Posterior vena cava (tissue), 2 donors: ENCODE results near the gene GYG1. TPM values are rescaled to one million over a fixed set of nuclear protein-coding genes. Genes with fewer than 3 reads are reported as not detected.
A peak's percentile ranks its signal among the peaks of the same experiment; 100 is the strongest.

Source experiments
- DNase-seq: peaks from one replicate; pipeline ENCODE4 v3.0.0-alpha.2; 2020; ENCODE audit warnings: low spot score
- intact Hi-C, 2 donors: fragments of 100-400 bp; cut with DNase I; formaldehyde crosslinking; loops; one replicate each; pipeline versions ENCODE4 v1.14.1 to v1.14.2; 2022 to 2023
- long read RNA-seq, 2 donors: library from polyadenylated mRNA; unstranded; transcript quantifications; one replicate each; pipeline ENCODE4 v2.0.0, GENCODE V29; 2020 to 2021
- total RNA-seq, 2 donors: library from RNA; stranded (reverse); fragmentation: NEBNext Ultra II Directional; extraction: Animal tissue kit (Norgen Biotek cat#: 25700); gene quantifications; one replicate each; pipeline ENCODE4 v1.2.1, GENCODE V29; 2021
- donor health status: DM: yes; HTN: yes; CAD: no.
- donor health status: DM: yes; HTN: yes; CAD: no.

GYG1 gene
- 100 to 1,000 TPM in 1 of 2 donors, 10 to 100 TPM in 1; 70.5 to 106 TPM for total RNA-seq
- long read RNA-seq, donor 1, transcript GYG1-201 (7 exons, 1,890 nt): major isoform, 31 of 39 reads
- long read RNA-seq, donor 1, partial matches to known transcripts: 3 of 39 reads
- long read RNA-seq, donor 1, other reads (novel, unspliced or antisense): 4 of 39 reads
- long read RNA-seq, donor 2, transcript GYG1-210 (6 exons, 1,563 nt): minor isoform, 6 of 364 reads
- long read RNA-seq, donor 2, transcript GYG1-201 (7 exons, 1,890 nt): major isoform, 309 of 364 reads
- long read RNA-seq, donor 2, partial matches to known transcripts: 21 of 364 reads
- long read RNA-seq, donor 2, other reads (novel, unspliced or antisense): 28 of 364 reads

DNA sequence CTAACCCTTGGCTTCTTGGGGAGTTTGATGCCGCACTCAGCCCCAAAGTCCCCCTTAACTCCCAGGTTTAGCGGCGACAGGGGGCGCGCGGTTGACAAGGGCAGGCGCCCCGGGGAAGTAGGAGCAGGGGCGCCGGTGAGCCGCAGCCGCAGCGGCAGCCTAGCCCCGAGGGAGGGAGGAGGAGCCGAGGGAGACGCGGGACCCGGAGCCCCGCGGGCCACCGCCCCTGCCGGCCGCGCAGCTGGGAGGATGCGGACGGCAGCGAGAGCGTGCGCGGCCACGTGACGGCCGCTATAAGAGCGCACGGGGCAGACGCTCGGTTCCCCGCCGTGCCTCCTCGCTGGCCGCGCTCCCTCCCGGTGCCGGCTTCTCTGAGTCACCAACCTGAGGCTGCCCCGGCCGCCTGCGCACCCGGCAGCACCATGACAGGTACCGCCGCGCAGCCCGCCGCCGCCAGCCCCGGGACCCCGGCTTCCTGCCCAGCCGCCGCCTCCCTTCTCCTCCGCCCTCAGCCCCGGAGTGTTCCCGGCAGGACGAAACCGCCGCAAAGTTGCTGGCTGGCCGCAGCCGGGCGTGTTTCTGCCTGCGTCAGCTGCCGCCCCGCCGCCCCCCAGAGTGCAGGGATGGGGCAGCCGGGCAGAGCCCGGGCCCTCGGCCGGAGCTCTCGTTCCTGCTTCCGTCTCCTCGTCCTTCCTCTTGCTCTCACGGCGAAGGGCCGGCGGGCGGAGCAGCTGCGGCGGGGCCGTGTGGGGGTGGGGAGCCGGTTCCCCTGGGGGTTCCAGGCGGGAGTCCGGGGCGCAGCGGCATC lies at the start of gene GYG1:
Gene GYG1 (plus strand): TSS at position 322 of the 808 bp plus-strand sequence. CDS start 101 bp downstream, at position 423.
- peak; percentile 94 for DNase-seq
- intact Hi-C loops: no loop called here

DNA sequence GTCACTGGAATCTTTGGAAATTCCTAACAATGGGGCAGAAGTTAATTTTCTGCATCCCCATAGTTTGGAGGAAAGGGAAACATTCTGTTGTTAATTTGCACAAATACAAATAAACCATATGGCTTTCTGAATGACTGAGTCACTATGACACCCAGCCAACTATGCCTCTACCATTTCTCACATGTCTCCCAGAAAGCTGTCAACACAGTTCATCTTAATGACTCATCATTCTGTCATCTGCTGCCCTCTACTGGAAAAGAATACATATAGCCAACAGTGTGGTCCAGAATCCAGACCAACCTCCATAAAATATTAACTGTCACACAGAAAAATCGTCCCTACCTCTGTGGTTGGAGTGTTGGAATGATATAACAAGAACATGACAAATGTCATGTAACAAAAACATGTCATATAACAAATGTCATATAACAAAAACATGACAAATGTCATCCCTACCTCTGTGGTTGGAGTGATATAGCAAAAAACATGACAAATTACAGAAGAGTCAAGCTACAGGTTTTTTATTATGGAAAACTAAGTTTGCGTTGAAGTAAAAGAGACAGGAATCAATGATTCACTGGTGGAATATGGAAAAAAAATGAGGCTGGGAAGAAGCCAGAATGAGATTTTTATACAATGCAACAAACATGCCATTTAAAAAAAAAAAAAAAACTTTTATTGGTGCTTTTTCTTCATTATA lies 47.7 kb upstream of the GYG1 start:
- no peak for DNase-seq
- intact Hi-C loops: loop anchor here (10.0 kb wide), 2 partner anchors 79 to 559 kb away; partner anchors contain the start of gene CPA3 (in 1 of the 2)

DNA sequence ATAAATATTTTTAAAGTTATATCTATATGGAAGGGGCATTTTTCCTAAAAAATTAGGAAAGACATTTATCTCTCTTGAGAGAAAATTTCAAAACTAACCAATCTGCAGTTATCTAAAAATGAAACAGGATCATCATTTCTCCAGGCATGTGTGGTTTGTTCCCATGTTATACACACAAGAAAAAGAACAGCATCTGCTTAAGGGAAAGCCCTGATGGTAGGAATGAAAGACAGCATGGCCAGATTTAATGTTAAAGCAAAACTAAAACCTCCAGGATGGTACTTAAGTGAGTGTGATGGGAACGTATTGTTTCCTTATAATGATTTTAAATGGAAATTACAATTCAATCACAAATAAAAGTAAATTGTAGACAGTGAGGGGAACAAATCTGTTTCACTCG lies 46.2 kb upstream of the GYG1 start:
- intact Hi-C loops: loop anchor here (5.0 to 10.0 kb wide), 3 partner anchors 80 to 560 kb away; partner anchors contain the start of gene CPA3 (in 1 of the 2)
- DNase-seq: no peak

- no peak for DNase-seq
- intact Hi-C loops: loop anchor here (5.0 to 10.0 kb wide), 3 partner anchors 84 to 564 kb away; partner anchors contain the start of gene CPA3 (in 1 of the 2)
These were observed 42.3 kb upstream of the GYG1 start for GRCh38 chr3:148948913-148949657.

DNA sequence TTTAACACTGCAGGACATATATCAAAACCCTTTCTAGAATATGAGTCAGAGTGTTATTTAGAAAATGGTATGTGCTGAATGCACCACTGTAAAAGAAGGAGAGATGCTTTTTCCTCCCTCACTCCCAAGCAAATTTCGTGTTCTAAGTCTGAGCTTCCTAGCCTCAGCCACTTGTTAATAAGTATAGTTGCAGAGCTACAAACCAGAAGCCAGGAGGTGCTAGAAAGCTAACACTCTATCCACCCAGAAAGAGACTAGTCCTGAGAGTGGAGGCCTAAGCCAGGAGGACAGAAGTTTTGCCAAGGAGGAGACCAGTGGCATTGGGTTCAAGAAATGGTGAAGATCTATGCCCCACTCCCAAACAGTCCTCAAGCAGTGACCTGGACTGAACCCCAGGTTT lies 40.5 kb upstream of the GYG1 start:
- intact Hi-C loops: loop anchor here in 1 of 2 donors (10.0 kb wide), 2 partner anchors 174 to 324 kb away; partner anchors contain the start of gene HPS3
- no peak for DNase-seq

DNA sequence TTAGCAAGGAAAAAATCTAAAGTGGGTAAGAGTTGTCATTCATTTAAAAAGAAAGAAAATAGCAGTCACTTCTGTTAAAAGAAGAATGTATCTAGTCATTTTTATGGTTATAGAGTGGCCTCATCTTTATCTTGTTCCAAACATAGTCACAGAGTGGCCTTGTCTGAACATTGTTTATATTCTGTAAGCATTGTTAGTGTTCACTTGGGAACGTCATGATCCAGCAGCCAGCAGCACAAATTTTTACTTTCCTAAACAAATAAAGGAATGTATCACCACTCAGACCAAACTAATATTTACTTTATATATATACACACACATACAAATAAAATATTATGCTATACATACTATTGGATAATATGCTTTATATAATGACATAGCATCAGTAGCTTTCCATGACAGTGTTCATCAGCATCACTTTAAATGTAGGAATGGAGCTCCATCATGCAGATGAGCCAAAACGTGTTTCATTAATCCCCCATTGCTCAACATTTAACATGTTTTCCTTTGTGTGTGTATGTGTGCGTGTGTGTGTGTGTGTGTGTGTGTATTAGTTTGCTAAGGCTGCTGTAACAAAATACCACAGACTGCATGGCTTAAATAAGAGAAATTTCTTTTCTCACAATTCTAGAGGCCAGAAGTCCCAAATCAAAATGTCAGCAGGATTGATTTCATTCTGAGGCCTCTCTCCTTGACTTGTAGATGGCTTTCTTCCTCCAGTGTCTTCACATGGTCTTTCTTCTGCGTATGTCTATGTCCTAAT lies 39.6 kb upstream of the GYG1 start:
- DNase-seq: no peak
- intact Hi-C loops: loop anchor here in 1 of 2 donors (10.0 kb wide), 2 partner anchors 173 to 323 kb away; partner anchors contain the start of gene HPS3

- DNase-seq: no peak
- intact Hi-C loops: loop anchor here in 1 of 2 donors (10.0 kb wide), 2 partner anchors 172 to 322 kb away; partner anchors contain the start of gene HPS3
These were observed 38.2 kb upstream of the GYG1 start for GRCh38 chr3:148953094-148953493.

DNA sequence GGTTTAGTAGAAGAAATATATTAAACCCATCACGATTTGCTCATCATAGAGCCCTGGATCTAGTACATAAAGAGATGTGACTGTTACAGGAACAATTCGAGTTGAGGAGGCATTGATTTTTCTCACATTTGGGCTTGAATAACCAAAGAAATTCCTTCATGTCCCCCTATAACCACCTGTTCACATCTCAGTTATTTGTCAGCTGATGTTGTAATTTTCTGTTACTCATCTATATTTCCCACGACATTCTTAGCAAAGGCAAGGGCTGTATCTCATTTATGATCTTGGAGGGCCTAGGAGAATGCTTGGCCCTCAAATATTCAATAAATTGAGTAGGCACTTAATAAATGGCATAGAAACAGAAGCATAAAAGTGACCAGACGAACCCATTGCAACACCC lies 36.4 kb upstream of the GYG1 start:
- DNase-seq: no peak
- intact Hi-C loops: loop anchor here in 1 of 2 donors (10.0 kb wide), 2 partner anchors 170 to 320 kb away; partner anchors contain the start of gene HPS3

- intact Hi-C loops: loop anchor here in 1 of 2 donors (10.0 kb wide), 2 partner anchors 169 to 319 kb away; partner anchors contain the start of gene HPS3
- no peak for DNase-seq
These were observed 35.6 kb upstream of the GYG1 start for GRCh38 chr3:148955544-148956346.

GRCh38 chr3:148957586-148957985 lies 33.8 kb upstream of the GYG1 start:
- DNase-seq: no peak
- intact Hi-C loops: loop anchor here in 1 of 2 donors (10.0 kb wide), 2 partner anchors 167 to 317 kb away; partner anchors contain the start of gene HPS3

GRCh38 chr3:148958696-148959095 lies 32.6 kb upstream of the GYG1 start:
- DNase-seq: no peak
- intact Hi-C loops: loop anchor here in 1 of 2 donors (10.0 kb wide), 2 partner anchors 166 to 316 kb away; partner anchors contain the start of gene HPS3

DNA sequence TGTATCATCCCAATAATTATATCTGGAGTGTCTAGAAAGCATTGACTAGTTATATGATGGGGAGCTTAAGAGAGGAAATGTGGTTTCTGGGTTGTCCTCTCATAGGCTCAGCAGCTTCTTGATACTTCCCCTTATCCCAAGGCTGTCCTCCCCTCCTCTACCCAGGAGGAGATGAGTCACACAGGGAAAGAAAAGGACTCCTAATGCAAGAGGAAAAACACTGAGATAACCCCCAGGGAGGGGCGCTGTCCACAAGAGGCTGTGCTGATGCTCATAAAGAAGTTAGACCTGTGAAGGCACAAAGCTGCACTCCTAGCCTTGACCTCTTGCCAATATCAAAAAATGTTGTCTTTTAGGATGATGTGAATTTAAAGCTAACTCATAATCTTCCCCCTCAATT lies 28.8 kb upstream of the GYG1 start:
- intact Hi-C loops: loop anchor here in 1 of 2 donors (10.0 kb wide), 1 partner anchor 312 kb away; no protein-coding TSS in a partner anchor

GRCh38 chr3:148964809-148965208 lies 26.5 kb upstream of the GYG1 start:
- DNase-seq: no peak
- intact Hi-C loops: loop anchor here in 1 of 2 donors (10.0 kb wide), 1 partner anchor 310 kb away; no protein-coding TSS in a partner anchor

More for the DNA sequence above, 28.8 kb upstream of the GYG1 start:
- DNase-seq: no peak

GRCh38 chr3:148968321-148968720 lies 23.0 kb upstream of the GYG1 start:
- no peak for DNase-seq
- intact Hi-C loops: loop anchor here in 1 of 2 donors (2.0 to 10.0 kb wide), 2 partner anchors 48 to 306 kb away; no protein-coding TSS in a partner anchor

DNA sequence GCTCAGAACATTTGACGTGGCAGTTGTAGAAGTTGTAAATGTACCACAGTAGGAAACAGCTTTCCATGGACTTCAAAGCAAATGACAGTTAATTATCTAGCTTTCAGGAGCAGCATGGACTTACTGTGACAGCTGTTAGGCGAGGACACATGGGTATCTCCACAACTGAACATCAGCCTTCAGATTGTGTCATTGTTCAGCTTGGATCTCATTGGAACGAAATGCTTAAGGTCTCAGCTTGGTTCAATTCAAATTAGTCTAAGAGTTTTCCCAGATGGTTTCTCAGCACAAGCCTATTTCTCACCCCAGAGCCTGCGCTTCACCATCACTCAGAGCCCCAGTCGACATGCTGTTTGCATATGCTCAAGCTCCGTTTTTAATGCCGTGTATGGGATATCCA lies 21.1 kb upstream of the GYG1 start:
- intact Hi-C loops: no loop called here
- no peak for DNase-seq

DNA sequence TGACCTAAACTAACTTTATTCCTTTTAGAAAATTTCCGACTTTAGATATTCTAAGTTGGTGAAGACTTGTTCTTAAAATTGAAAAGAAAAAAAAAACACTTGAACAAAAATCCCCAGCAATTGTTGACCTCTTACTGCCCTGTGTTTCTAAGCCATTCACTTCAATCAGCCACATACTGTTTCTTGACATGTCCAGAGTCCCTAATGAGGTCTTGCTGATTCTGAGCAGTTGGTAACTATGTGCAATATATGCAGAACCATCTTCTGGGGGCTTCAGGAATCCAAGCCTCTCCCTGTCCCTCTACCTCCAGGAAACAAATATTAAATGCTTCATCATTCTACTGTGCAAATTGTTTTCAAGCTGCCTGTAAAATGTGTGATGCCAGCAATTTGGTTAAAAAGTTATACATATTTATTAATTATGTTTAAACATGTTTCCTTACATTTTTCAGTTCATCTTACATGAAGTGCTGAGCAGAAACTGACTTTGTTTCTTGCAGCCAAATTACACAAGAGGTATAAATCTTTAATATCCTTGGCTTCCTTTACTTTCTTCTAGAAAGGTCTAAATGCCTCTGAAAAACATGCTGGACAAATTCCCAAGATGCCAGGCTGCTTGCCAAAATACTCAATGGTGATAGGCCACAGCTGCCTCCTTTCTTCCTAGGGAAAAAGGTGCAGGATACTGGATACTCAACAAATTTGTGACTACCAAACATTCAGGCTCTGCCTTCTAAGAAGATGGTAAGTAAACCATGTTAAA lies 19.8 kb upstream of the GYG1 start:
- intact Hi-C loops: no loop called here
- DNase-seq: no peak
